B cell (primary cell): ENCODE data around the gene COL1A1.

Experiments used
- EZH2 ChIP-seq: IDR thresholded peaks from 2 replicates; pipeline ENCODE4 v1.6.1; 2012; ENCODE audit warnings: borderline replicate concordance, low read depth, mild to moderate bottlenecking, moderate library complexity, low read length; ENCODE audit not compliant: insufficient read depth, poor library complexity, severe bottlenecking
- TF ChIP-seq, protein P1 (sequence below): fragments of 200-600 bp; IDR thresholded peaks from one replicate; pipeline ENCODE4 v1.8.0; 2022; ENCODE audit warnings: antibody characterized with exemption, mild to moderate bottlenecking

DNA sequence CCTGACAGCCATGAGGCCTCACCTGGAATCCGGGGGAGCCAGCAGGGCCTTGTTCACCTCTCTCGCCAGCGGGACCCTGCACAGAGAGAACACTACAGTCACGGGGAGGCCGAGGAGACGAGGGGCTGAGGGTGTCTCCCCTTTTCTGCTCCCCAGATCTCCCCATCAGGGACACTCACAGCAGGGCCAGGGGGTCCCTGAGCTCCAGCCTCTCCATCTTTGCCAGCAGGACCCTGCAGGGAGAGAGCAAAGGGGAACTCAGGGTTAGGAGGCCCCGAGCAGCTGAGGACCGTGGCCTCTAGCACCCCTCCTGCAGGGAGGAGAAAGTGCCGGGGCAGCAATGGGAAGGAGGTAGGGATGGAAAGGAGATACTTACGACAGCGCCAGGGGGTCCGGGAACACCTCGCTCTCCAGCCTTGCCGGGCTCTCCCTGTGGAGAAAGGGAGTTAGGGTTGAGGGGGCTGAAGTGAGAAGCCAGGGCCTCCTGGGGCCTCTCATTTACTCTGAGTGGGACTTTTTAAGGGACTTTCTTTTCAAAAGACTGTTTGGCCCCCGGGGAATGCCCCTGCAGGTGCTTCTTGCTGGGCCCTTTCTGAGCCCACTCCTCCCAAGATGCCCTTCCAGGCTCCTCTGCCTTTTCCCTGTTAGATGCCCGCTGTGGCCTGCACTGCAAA, 8.7 kb downstream of the COL1A1 start:
- no peak for TF ChIP-seq EZH2
- TF ChIP-seq, protein P1, sequence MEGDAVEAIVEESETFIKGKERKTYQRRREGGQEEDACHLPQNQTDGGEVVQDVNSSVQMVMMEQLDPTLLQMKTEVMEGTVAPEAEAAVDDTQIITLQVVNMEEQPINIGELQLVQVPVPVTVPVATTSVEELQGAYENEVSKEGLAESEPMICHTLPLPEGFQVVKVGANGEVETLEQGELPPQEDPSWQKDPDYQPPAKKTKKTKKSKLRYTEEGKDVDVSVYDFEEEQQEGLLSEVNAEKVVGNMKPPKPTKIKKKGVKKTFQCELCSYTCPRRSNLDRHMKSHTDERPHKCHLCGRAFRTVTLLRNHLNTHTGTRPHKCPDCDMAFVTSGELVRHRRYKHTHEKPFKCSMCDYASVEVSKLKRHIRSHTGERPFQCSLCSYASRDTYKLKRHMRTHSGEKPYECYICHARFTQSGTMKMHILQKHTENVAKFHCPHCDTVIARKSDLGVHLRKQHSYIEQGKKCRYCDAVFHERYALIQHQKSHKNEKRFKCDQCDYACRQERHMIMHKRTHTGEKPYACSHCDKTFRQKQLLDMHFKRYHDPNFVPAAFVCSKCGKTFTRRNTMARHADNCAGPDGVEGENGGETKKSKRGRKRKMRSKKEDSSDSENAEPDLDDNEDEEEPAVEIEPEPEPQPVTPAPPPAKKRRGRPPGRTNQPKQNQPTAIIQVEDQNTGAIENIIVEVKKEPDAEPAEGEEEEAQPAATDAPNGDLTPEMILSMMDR: no peak
